H1 (cell line): ENCODE results near the gene TSEN54.

ENCODE experiments used
- CBX8 ChIP-seq: fragments of 300-800, 300-1000 bp; sonication (generic); IDR thresholded peaks from 2 replicates; pipeline ENCODE4 v1.7.1; 2016; ENCODE audit warnings: low read depth, low read length, borderline replicate concordance
- EP300 ChIP-seq, 2 experiments: IDR thresholded peaks; 1 replicate in 1 of 2; 2 replicates in 1 of 2; pipeline ENCODE4 v1.6.1; 2011 to 2012; ENCODE audit warnings: low read depth in 2 of 2, low read length in 2 of 2, mild to moderate bottlenecking in 2 of 2, borderline replicate concordance in 1 of 2, inconsistent platforms in 1 of 2, moderate library complexity in 1 of 2
- POLR2A ChIP-seq, 2 experiments: IDR thresholded peaks; 1 replicate in 1 of 2; 2 replicates in 1 of 2; pipeline ENCODE4 v1.6.1; 2011; ENCODE audit warnings: low read depth in 2 of 2, low read length in 2 of 2, mild to moderate bottlenecking in 2 of 2; ENCODE audit errors: control extremely low read depth in 1 of 2
- RFX5 ChIP-seq: IDR thresholded peaks from 2 replicates; pipeline ENCODE4 v1.6.1; 2011; ENCODE audit warnings: low read depth, low read length, improper control_type of control experiment, borderline replicate concordance

DNA sequence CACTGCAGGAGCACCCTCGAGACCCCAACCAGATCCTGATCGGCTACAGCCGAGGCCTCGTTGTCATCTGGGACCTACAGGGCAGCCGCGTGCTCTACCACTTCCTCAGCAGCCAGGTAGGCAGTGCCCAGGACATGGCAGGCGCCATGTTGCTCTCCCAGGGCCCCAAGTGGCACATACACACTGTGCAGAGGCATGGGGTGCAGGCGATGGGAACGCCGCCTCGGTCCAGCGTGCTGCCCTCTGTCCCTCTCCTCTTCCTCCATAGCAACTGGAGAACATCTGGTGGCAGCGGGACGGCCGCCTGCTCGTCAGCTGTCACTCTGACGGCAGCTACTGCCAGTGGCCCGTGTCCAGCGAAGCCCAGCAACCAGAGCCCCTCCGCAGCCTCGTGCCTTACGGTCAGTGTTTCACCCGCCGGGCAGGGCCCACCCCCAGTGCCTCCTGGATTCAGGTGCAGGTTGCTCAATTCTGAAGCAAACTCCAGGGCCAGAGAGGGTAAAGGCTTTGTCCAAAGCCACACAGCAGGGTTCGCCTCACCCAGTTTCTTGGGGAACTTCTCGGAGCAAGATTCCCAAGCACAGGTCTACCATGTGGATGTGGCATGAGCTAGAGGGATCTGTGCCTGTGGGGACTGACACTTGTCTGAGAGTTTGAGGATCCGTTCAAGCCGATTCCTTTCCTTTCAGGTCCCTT lies 46.9 kb downstream of the TSEN54 start:
- no peak for TF ChIP-seq POLR2A (IDR thresholded peaks at IDR 0.05; ENCODE audit: control extremely low read depth in 1 of 2, low read depth in 2 of 2, low read length in 2 of 2)
- TF ChIP-seq CBX8, result no peak
- no peak for TF ChIP-seq EP300 (IDR thresholded peaks at IDR 0.05; ENCODE audit: borderline replicate concordance in 1 of 2, low read depth in 2 of 2, low read length in 2 of 2)
- TF ChIP-seq RFX5, result no peak
